Endothelial cell (in vitro differentiated cells): ENCODE data around the gene CFD. TPM values are rescaled to one million over a fixed set of nuclear protein-coding genes. Genes with fewer than 3 reads are reported as not detected.

Experiments
- DNase-seq: peaks from one replicate; pipeline ENCODE4 v3.0.0; 2021; ENCODE audit warnings: low spot score
- H3K27ac Mint-ChIP-seq: one replicate; pipeline ENCODE4 v1.8.0; 2021; ENCODE audit warnings: mixed read lengths, inconsistent platforms; ENCODE audit not compliant: unreplicated experiment
- H3K27me3 Mint-ChIP-seq: one replicate; pipeline ENCODE4 v1.8.0; 2021; ENCODE audit warnings: mild to moderate bottlenecking, moderate library complexity, mixed read lengths, inconsistent platforms; ENCODE audit not compliant: unreplicated experiment
- H3K36me3 Mint-ChIP-seq: one replicate; pipeline ENCODE4 v1.8.0; 2021; ENCODE audit warnings: mild to moderate bottlenecking, low read depth, mixed read lengths, inconsistent platforms; ENCODE audit not compliant: unreplicated experiment
- H3K4me1 Mint-ChIP-seq: one replicate; pipeline ENCODE4 v1.8.0; 2021; ENCODE audit warnings: mild to moderate bottlenecking, mixed read lengths, inconsistent platforms; ENCODE audit not compliant: unreplicated experiment
- H3K4me3 Mint-ChIP-seq: one replicate; pipeline ENCODE4 v1.8.0; 2021; ENCODE audit warnings: mild to moderate bottlenecking, mixed read lengths, inconsistent platforms; ENCODE audit not compliant: unreplicated experiment
- H3K9me3 Mint-ChIP-seq: one replicate; pipeline ENCODE4 v1.8.0; 2021; ENCODE audit warnings: mixed read lengths, inconsistent platforms; ENCODE audit not compliant: unreplicated experiment
- total RNA-seq: library from RNA; stranded (reverse); fragmentation: NEBNext Ultra II Directional; extraction: Animal tissue kit (Norgen Biotek cat#: 25700); gene quantifications from one replicate; pipeline ENCODE4 v1.2.1, GENCODE V29; 2021; ENCODE audit not compliant: unreplicated experiment
- TF ChIP-seq, protein P1 (sequence below): fragments of 200-600 bp; sonication (generic); IDR thresholded peaks from one replicate; pipeline ENCODE4 v1.5.0; 2021; ENCODE audit warnings: antibody characterized with exemption; ENCODE audit not compliant: unreplicated experiment

Gene CFD
- total RNA-seq, 1 donor from 2014 or later = 0.46 TPM

DNA sequence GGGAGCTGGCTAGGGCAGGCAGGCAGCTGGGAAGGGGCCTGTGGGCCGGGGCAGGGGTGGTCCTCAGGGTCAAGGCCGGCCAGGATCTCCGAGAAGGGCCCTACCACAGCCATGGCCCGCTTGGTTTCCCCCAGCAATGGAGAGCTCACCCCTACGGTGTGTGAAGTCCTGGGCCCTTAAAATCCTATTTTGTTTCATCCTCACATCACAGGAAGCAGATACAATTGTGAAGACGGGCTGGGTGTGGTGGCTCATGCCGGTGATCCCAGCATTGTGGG lies 42.6 kb downstream of the CFD start:
- Mint-ChIP-seq H3K27ac (no peak overlapping the region), H3K4me1 (no peaks in the 10 kb centered on the region)

DNA sequence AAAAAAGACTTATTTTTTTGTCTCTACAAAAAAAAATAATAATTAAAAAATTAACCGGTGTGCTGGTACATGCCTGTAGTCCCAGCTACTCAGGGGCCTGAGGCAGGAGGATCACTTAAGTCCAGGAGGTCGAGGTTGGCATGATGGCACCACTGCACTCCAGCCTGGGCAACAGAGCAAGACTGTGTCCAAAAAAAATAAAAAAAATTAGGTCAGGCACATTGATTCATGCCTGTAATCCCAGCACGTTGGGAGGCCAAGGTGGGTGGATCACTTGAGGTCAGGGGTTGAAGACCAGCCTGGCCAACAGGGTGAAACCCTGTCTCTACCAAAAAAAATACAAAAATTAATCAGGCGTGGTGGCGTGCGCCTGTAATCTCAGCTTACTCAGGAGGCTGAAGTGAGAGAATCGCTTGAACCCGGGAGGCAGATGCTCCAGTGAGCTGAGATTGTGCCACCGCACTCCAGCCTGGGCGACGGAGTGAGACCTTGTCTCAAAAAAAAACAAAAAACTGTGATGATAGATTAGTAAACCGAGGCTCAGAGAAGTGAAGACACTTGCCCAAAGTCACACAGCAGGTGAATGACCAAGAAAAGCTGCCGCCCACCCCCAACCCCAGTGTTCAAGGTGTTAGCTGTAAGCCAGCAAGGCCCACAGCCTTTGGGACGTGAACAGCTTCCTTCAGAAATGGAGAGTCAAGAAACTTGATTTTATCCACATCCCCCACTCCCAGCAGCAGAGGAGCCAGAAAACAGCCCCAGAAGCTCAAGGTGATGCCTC lies 43.2 kb downstream of the CFD start:
- TF ChIP-seq, protein P1, sequence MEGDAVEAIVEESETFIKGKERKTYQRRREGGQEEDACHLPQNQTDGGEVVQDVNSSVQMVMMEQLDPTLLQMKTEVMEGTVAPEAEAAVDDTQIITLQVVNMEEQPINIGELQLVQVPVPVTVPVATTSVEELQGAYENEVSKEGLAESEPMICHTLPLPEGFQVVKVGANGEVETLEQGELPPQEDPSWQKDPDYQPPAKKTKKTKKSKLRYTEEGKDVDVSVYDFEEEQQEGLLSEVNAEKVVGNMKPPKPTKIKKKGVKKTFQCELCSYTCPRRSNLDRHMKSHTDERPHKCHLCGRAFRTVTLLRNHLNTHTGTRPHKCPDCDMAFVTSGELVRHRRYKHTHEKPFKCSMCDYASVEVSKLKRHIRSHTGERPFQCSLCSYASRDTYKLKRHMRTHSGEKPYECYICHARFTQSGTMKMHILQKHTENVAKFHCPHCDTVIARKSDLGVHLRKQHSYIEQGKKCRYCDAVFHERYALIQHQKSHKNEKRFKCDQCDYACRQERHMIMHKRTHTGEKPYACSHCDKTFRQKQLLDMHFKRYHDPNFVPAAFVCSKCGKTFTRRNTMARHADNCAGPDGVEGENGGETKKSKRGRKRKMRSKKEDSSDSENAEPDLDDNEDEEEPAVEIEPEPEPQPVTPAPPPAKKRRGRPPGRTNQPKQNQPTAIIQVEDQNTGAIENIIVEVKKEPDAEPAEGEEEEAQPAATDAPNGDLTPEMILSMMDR = no peak
- no peak for DNase-seq
- peaks cover 3% of the 10 kb centered on the region for H3K36me3 Mint-ChIP-seq
- H3K4me3 Mint-ChIP-seq = no peak overlapping the region
- H3K27me3 Mint-ChIP-seq = peaks cover 4% of the 10 kb centered on the region
- H3K9me3 Mint-ChIP-seq = no peaks in the 10 kb centered on the region
- H3K27ac Mint-ChIP-seq = no peak overlapping the region
- H3K4me1 Mint-ChIP-seq = no peaks in the 10 kb centered on the region

More for the DNA sequence above, 42.6 kb downstream of the CFD start:
- DNase-seq = no peak
- no peak overlapping the region for H3K4me3 Mint-ChIP-seq
- TF ChIP-seq, protein P1 = no peak
- H3K9me3 Mint-ChIP-seq = no peaks in the 10 kb centered on the region
- H3K27me3 Mint-ChIP-seq = peaks cover 4% of the 10 kb centered on the region
- peaks cover 3% of the 10 kb centered on the region for H3K36me3 Mint-ChIP-seq

DNA sequence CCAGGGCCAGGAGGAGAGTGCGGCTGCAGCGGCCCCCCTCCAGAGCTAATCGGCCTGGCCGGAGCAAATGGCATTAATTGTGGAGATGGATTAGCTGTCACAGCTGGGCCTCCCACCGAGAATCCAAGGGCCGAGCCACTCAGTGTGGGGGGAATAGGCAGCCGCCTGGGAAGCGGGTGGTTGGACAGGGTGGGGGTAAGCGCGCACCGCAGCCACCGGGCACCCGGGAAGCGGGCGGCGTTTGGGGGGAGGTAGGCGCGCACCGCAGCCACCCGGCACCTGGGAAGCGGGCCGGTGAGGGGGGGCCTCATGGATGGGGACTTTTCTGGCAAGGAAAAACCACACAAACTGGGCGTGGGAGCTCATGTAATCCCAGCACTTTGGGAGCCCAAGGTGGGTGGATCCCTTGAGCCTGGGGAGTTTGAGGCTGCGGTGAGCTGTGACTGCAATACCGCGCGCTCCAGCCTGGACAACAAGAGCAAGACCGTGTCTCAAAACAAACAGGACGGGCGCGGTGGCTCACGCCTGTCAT lies 43.9 kb downstream of the CFD start:
- no peak for DNase-seq
- Mint-ChIP-seq H3K27me3 (peaks cover 2% of the 10 kb centered on the region), H3K4me1 (no peaks in the 10 kb centered on the region), H3K27ac (no peak overlapping the region), H3K36me3 (peaks cover 3% of the 10 kb centered on the region), H3K4me3 (no peak overlapping the region), H3K9me3 (no peaks in the 10 kb centered on the region)
- TF ChIP-seq, protein P1 = no peak

- peaks cover 3% of the 10 kb centered on the region for H3K36me3 Mint-ChIP-seq
- peaks cover 2% of the 10 kb centered on the region for H3K27me3 Mint-ChIP-seq
Observed at GRCh38 chr19:904545-904944, 45.1 kb downstream of the CFD start.

DNA sequence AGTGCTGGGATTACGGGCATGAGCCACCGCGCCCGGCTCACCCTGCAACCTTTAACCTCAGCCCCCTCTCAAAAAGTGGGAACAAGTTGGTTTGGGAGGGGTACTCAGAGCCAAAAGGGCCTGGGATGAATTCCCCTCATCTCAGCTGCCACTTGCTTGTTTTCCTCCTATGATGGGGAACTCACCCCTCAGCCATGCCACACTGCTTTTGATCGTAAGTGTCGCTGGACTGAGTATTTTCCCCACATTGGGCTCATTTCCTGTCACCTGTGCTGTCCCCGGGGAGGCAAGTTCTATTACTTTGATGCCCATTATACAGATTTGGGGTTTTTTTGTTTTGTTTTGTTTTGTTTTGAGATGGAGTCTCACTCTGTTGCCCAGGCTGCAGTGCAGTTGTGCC lies 47.0 kb downstream of the CFD start:
- TF ChIP-seq, protein P1 = no peak
- H3K27me3 Mint-ChIP-seq = peaks cover 3% of the 10 kb centered on the region

More at GRCh38 chr19:904545-904944, 45.1 kb downstream of the CFD start:
- no peaks in the 10 kb centered on the region for H3K9me3 Mint-ChIP-seq
- TF ChIP-seq, protein P1 = no peak
- H3K4me1 Mint-ChIP-seq = no peaks in the 10 kb centered on the region
- H3K27ac Mint-ChIP-seq = no peak overlapping the region
- no peak overlapping the region for H3K4me3 Mint-ChIP-seq
- no peak for DNase-seq

More for the DNA sequence above, 47.0 kb downstream of the CFD start:
- DNase-seq = no peak
- peaks cover 3% of the 10 kb centered on the region for H3K36me3 Mint-ChIP-seq
- no peaks in the 10 kb centered on the region for H3K9me3 Mint-ChIP-seq
- no peaks in the 10 kb centered on the region for H3K4me1 Mint-ChIP-seq
- no peak overlapping the region for H3K4me3 Mint-ChIP-seq
- no peak overlapping the region for H3K27ac Mint-ChIP-seq
